Tibial artery (tissue), 4 donors: Measurements from ENCODE around the gene TTC19.

ENCODE experiments used
- DNase-seq, 2 donors: peaks; one replicate each; pipeline ENCODE4 v3.0.0-alpha.2; 2019
- H3K27ac ChIP-seq, 2 donors: fragments of 200-600 bp; sonication (generic) in 1 of 2; 1 replicate in 1 of 2; 2 replicates in 1 of 2; pipeline ENCODE4 v1.5.1; 2018 to 2019; ENCODE audit warnings: mild to moderate bottlenecking in 1 of 2
- H3K27me3 ChIP-seq, 2 donors: fragments of 200-600 bp; sonication (generic) in 1 of 2; one replicate each; pipeline versions ENCODE4 v1.5.1 to v1.6.0; 2016 to 2019
- H3K36me3 ChIP-seq, 3 donors: fragments of 200-600 bp; sonication (generic) in 2 of 3; one replicate each; pipeline ENCODE4 v1.5.1; 2016 to 2019; ENCODE audit warnings: mild to moderate bottlenecking in 2 of 3
- H3K4me1 ChIP-seq, 4 donors: fragments of 200-600 bp; sonication (generic) in 2 of 4; 1 replicate in 3 of 4; 2 replicates in 1 of 4; pipeline ENCODE4 v1.5.1; 2016 to 2019
- H3K4me3 ChIP-seq, 2 donors: fragments of 200-600 bp; sonication (generic) in 1 of 2; 1 replicate in 1 of 2; 2 replicates in 1 of 2; pipeline ENCODE4 v1.5.1; 2018 to 2019; ENCODE audit warnings: mild to moderate bottlenecking in 2 of 2
- H3K9me3 ChIP-seq, 3 donors: fragments of 200-600 bp; sonication (generic) in 1 of 3; one replicate each; pipeline ENCODE4 v1.5.1; 2016 to 2019
- CTCF ChIP-seq, 2 experiments: fragments of 200-600 bp in 1 of 2; fragments of 450-650 bp in 1 of 2; IDR thresholded peaks; one replicate each; pipeline ENCODE4 v1.5.1; 2017 to 2019; ENCODE audit warnings: antibody characterized with exemption in 2 of 2, mild to moderate bottlenecking in 1 of 2, moderate library complexity in 1 of 2
- intact Hi-C: fragments of 100-400 bp; cut with DNase I; formaldehyde crosslinking; loops from one replicate; pipeline ENCODE4 v1.15.0; 2023; ENCODE audit warnings: low total_unique reads

The TTC19 gene

GRCh38 chr17:16023881-16024280, 24.3 kb downstream of the TTC19 start:
- Histone ChIP-seq H3K4me3 (no peak overlapping the region), H3K36me3 (peaks cover 40 to 68% (median 45%) of the 10 kb centered on the region in 3 donors), H3K9me3 (no peaks in the 10 kb centered on the region), H3K4me1 (peaks cover 0 to 18% (median 4%) of the 10 kb centered on the region in 4 donors), H3K27me3 (no peaks in the 10 kb centered on the region), H3K27ac (no peak overlapping the region)
- no peak for TF ChIP-seq CTCF (IDR thresholded peaks at IDR 0.05)
- intact Hi-C loops, result no loop called here
- no peak for DNase-seq

DNA sequence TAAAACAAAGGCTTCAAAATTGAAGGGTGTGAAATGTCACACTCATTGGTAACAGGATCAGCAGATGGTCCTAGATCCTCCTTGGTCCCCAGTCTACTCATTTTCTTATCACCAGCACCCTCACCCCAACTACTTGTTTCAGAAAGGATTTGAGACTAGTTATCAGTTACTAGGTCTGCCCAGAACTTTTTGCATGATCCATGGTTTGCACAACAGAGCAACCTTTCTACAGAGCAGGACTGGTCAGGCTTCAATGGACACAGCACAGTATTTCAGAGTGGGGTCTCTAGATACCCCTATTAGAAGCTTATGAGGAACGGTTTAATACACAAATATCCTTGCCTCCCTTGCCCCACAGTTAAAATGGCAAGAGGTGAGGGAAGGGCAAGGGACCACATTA, 25.6 kb downstream of the TTC19 start:
- Histone ChIP-seq H3K27me3 (no peaks in the 10 kb centered on the region), H3K27ac (no peak overlapping the region), H3K4me3 (no peak overlapping the region), H3K9me3 (no peaks in the 10 kb centered on the region), H3K36me3 (peaks cover 51 to 74% (median 58%) of the 10 kb centered on the region in 3 donors), H3K4me1 (peaks cover 0 to 12% (median 4%) of the 10 kb centered on the region in 4 donors)
- intact Hi-C loops, result no loop called here
- no peak for DNase-seq
- no peak for TF ChIP-seq CTCF (IDR thresholded peaks at IDR 0.05)

DNA sequence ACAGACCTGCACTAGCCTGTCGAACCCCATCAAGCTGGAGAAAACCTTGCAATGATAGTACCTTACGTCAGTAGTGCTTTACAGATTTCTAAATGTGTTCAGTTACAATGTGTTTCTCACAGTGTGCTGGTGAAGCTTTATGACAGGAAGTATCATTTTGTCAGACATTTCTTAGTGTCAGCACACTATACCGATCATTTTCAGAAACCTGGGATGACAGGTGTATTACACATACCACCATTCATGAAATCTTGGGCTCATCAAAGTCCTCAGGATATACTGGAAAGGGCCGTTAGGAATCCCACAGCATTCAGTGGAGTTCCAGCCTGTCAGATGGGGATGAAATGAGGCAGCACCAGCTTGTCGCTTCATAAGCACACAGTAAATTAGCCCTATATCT, 27.3 kb downstream of the TTC19 start:
- H3K27me3 ChIP-seq, result no peaks in the 10 kb centered on the region
- peak overlapping the region in 1 of 2 donors; percentile 36 for H3K27ac ChIP-seq
- DNase-seq, result no peak
- no peaks in the 10 kb centered on the region for H3K9me3 ChIP-seq
- H3K36me3 ChIP-seq, result peaks cover 68 to 82% (median 74%) of the 10 kb centered on the region in 3 donors
- no peak overlapping the region for H3K4me3 ChIP-seq
- intact Hi-C loops, result no loop called here
- TF ChIP-seq CTCF (IDR thresholded peaks at IDR 0.05), result no peak
- peaks cover 0 to 12% (median 4%) of the 10 kb centered on the region in 4 donors for H3K4me1 ChIP-seq

DNA sequence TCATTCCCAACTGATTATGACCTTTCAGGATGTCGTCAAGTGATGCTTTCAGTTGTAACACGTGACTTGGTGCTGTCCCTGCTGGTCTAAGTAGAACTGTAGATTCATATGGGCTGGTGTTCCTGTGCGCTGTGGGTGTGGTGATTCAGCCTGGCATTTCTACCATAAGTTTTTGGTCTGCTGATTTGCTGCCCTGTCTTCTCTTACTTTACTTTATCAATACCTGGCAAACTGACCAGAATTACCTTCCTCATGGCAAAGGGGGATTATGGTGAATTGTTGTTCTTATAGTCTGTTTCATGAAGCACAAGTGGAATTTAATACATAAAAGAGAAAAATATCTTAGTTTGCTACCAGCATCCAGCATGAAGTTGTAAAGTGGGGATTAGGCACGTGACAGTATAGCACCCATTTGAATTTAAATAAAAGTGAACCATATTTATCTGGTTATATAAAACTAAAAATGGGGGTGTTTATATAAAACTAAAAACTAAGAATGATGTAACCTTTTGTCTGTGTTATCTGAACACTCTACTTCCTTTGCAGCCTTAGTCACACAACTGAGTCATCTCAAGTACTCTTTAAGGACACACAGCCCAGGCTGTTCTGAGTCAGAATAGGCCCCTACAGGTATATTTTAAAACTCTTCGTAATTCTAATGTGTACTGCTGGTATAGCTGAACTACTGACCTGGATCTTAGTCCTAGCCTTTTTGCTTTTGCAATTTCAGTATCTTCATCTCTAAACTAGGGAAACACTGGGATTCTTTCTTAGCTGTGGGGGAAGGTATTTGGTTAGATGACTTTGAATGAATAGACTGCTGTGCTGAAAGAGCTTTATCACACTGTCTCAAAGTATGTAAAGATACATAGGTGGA, 28.3 kb downstream of the TTC19 start:
- H3K9me3 ChIP-seq, result no peaks in the 10 kb centered on the region
- H3K27me3 ChIP-seq, result no peaks in the 10 kb centered on the region
- H3K36me3 ChIP-seq, result peaks cover 79 to 88% (median 84%) of the 10 kb centered on the region in 3 donors
- peaks cover 0 to 12% (median 4%) of the 10 kb centered on the region in 4 donors for H3K4me1 ChIP-seq
- DNase-seq, result no peak
- H3K4me3 ChIP-seq, result no peak overlapping the region
- TF ChIP-seq CTCF (IDR thresholded peaks at IDR 0.05), result no peak
- H3K27ac ChIP-seq, result peak overlapping the region; percentile 36 to 59
- intact Hi-C loops, result no loop called here

DNA sequence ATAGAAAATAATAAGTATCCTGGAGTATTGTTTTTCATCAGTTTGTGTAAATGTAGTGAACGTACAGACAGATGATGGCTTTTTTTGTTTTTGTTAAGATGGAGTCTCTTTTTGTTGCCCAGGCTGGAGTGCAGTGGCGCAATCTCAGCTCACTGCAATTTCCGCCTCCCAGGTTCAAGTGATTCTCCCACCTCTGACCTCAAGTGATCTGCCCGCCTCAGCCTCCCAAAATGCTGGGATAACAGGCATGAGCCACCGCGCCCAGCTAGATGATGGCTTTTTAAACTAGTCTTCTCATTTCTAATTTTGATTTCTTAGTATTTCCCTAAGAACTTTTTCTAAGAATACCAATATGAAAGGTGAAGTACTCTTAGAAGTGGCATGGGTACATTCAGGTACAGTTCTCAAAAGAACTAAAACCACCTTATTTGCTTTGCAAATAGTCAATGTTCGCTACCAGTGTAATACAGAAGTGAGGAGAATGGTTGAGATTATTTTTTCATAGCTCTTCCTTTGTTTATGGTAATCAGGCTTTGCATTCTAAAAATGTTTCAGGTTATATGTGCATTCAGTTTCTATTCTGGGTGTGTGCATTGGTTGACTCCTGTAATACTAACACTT, 34.2 kb downstream of the TTC19 start:
- H3K9me3 ChIP-seq, result no peaks in the 10 kb centered on the region
- H3K4me1 ChIP-seq, result no peaks in the 10 kb centered on the region
- no peak overlapping the region for H3K27ac ChIP-seq
- DNase-seq, result no peak
- TF ChIP-seq CTCF (IDR thresholded peaks at IDR 0.05), result no peak
- no peak overlapping the region for H3K4me3 ChIP-seq
- intact Hi-C loops, result no loop called here
- H3K27me3 ChIP-seq, result no peaks in the 10 kb centered on the region
- H3K36me3 ChIP-seq, result peaks cover 85 to 97% (median 91%) of the 10 kb centered on the region in 3 donors
